HG02610 (cell line): ENCODE data around the gene CYP24A1.

Source experiments
- ATAC-seq: cut with Tn5 transposase; IDR thresholded peaks from one replicate; pipeline ENCODE4 v1.9.1; 2021; ENCODE audit warnings: mild to moderate bottlenecking, moderate library complexity; ENCODE audit not compliant: unreplicated experiment

CYP24A1 gene

DNA sequence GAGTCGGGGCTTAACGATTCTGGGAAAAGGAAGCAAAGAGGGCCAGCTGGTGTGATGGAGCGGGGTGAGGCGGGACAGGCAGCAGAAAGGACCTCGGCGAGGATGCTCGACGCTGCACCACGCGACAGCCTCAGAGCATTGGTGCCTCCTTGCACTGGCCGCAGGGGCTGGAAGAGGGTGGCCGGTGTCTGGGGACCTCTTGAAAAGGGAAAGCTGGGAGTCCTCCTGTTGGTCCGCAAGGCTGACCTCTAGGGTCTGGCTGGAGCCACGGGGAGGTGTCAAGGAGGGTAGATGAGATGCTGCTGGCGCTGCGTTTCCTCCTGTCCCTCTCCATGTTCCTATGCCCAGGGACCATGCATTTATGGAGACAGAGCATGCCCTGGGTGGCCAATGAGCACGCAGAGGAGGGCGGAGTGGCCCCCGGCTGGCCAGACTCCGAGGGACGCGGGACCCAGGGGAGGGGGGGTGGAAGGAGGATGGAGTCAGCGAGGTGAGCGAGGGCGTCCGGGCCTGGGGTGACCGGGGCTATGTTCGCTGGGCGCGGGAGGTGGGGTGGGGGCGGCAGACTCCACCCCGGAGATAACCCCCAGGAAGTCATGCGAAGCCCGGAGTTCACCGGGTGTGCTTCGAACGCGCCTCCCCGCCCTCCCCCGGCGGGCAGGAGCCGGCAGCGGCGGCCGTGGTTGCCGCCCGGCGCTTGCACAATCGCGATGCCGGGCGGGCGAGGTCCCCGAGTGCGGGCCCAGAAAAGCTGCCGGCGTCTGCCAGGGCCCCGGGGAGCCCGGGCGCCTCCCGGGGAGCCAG, at the start of gene CYP24A1:
TSS of gene CYP24A1 (minus strand) at position 334 of the 804 bp plus-strand sequence. CDS start 407 bp downstream, outside the sequence.
- no peak for ATAC-seq

DNA sequence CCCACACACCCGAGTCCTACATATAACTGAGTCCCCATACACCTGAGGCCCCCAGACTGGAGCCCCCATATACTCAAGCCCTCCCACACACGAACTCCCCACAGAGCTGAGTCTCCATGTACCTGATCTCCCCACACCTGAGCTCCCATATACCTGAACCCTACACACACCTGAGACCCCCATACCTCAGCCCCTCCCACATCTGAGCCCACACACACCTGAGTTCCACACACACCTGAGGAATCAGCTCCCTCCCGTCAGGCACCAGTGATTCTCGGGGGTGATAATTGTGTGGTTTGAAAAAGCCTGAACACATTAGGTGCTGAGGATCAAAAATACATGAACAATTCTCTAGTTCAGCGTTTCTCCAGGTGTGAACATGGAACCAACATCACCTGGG, 49.5 kb upstream of the CYP24A1 start:
- ATAC-seq = no peak

DNA sequence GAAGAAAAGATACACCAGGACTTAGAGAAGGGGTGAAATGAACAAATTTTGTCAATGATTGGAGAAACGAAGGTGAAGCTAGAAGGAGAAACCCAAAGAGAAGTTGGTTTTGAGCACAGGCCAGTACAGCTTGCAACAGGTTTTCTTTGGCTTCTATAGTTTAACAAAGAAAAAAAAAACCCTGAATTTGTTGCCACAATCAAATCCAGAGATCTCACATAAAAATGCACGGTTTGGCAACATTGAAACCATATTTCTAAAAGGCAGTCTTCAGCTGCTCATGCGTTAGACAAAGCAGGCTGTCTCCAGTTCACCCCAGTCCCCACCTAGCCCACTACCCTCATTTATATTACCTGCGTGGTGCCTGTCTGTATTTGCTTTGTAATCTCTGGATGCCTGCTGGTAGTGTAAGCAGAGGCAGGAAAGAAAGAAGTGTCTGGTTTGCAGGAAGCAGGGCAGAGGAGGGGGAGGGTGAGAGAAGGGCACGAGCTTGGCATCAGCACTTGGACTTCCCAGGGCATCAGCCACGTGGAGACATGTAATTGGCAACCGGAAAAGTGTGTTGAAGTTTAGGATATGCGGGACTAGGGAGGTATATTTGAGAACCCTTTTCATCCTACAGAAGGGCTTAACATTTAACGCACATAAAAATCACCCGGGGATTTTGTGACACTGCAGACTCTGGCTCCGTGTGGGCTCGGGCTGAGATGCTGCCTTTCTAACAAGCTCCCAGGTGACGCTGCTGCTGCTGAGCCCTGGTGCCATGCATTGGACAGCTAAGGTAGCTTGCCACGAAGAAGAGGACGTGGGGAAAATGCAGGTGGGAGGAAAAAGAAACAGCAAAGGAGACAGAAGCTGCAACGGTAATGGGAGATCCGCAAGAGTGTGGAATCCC, 48.5 kb upstream of the CYP24A1 start:
- ATAC-seq = no peak

DNA sequence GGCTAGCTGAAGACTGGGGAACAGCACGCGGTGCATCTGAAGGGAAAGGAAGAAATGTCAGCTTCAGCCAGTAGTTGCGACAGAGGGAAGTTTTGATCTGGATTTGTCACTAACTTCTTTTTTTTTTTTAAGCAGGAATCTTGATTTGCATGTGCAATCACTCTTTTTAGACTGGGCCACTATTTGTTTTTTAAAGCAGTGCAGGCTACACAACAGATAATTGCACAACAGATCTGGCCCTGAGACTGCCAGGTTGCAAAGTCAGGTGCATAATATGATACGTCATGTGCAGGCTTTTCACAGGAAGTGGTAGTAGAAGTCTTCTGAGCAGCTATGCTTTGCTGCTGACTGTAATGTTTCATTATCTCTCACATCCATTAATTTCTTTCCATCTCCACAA, 47.6 kb upstream of the CYP24A1 start:
- no peak for ATAC-seq

DNA sequence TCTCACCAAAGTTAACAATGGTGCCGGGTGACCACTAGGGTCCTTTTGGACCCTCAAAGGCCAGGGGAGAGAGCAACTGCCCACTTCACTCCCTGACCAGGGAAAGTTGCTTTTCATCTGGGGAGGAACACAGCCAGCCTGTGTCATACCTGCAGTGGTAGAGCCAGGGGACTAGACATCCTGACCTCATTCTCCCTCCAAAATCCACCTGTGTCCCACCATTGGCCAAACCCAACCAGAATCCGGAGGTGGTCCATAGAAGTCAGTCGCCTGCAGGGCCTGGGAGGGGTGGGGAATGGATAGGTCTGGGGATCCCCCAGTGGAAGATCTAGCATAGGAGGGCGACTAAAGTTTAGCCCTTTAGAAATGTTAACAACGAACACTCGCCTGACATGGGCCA, 46.9 kb upstream of the CYP24A1 start:
- no peak for ATAC-seq

DNA sequence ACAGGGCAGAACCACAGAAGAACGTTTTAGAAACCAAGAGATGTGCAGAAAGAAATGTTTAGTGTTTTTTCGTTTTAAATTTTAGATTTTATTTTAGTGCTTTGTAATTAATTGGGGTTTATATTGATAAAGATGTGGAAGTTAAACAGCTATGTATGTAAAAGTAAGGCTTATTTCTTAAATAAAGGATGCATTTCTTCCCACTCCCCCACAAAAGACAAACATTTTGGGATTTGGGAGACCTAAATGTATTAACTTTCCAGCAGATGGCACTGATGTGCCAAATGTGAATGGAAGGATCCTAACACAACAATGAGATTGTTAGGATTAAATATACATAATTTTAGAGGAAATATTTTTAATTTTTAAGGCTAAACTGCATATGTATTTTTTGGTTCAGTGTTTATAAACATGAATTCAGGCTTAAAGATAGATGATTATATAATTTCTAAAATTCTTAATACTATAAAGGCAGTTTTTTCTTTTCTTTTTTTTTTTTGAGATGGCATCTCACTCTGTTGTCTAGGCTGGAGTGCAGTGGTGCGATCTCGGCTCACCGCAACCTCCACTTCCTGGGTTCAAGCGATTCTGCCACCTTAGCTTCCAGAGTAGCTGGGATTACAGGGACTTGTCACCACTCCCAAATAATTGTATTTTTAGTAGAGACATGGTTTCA, 46.1 kb upstream of the CYP24A1 start:
- ATAC-seq = no peak

DNA sequence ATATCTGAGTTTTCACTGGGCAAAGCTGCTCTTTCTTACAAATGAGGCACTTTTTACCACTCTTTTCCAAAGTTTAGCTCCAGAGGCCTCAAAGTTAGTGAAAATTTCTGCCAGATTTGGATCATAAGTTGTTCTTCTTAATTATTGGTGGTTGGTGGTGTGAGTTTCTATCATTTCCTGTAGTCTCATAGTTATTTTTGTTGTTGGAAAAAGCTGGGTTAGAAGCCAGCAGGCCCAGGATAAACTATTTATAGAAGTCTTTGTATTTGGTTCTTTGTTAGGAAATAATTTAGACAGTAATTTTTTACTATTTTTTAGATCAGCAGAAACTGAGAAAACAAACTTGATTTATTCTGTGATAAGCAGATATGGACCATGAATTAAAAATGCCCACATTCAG, 44.7 kb upstream of the CYP24A1 start:
- no peak for ATAC-seq

DNA sequence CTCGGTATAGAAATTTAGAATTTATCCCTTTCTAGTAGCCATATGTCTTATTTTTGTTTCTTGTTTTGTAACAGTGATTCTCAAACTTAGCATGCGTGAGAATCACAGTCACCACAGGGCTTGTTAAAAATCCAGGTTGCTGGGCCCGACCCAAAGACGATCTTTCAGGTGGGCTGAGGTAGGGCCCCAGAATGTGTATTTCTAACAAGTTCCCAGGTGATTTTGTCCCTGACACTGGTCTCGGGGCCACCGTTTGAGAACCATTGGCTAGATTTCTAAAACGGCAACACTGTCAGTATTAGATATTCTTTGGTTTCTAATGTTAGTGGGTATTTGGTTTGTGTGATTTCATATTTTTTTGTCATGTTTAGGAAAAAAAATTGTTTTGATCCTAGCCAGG, 44.0 kb upstream of the CYP24A1 start:
- no peak for ATAC-seq

DNA sequence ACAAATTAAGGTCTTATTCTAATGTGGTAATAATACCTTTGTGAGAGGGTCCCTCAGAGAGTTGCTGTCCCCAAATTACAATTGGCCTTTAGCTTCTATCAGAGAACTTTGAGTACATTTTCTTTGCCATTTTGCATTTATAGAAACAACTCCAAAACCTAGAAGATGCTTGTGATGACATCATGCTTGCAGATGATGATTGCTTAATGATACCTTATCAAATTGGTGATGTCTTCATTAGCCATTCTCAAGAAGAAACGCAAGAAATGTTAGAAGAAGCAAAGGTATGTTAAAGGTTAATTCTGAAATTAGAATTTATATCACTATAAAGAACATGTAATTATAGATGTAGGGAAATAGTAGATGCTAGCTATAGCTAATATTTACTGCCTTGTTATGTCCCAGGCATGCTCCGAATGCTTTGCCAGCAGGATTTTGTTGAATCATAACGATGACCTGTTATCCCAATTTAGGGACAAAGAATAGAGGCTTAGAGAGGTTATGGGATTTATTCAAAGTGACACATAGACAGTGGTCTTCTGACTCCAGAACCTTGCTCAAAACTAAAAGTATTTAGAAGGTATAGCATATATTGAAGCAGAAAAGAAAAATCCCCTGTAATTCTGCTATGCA, 41.5 kb upstream of the CYP24A1 start:
- no peak for ATAC-seq

DNA sequence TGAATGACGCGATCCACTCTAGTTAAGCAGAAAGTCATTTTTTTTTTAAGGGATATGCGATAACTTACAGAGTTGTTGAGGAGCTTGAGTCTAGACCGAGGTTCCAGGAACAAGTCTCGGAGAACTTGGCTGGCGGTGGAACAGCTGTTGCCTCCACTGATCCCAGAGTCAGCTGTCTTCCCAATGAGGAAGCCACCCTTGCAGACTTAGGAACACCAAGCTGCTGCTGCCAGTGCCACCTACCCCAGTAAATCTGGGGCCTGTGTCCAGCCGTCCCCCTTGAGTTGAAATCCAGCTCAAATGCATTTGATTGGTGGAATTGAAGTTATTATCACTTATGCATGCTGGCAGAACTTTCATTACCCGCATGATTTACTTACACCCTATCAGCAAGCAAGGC, 40.8 kb upstream of the CYP24A1 start:
- no peak for ATAC-seq

DNA sequence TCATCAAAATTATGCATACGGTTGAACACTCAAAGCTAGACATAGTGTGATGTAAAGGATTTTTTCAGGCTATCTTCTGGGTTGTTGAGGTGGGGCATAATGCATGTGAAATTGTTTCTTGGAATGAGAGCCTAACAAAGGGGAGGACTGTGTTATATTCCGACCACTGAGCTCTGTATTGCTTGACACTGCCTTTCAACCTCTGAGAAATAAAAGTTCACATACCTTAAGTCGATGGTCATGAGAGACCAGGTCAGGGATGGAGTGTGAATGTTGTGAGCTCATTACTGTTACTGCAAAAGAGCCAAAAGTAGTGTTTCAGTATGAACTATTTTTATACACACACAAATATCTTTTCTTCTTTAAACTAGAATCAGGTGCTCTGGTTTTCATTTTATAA, 39.1 kb upstream of the CYP24A1 start:
- ATAC-seq = no peak

DNA sequence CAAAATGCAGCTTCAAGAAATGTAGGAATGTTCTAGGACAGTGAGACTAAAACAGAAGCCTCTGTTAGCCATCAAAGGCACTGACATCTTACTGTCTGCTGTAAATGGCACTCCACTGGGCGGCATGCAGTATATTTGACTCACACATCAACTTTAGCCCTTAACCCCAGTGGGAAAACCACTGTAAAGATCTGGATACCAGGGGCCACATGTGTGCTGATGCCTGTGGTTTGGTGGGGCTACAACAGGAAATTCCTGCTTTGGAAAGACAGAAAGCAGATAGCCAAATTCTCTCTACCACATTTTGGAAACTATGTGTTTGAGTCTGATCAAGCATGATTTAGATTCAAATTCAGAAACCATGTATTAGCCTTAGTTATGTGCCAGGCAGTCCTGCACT, 38.4 kb upstream of the CYP24A1 start:
- ATAC-seq = no peak

DNA sequence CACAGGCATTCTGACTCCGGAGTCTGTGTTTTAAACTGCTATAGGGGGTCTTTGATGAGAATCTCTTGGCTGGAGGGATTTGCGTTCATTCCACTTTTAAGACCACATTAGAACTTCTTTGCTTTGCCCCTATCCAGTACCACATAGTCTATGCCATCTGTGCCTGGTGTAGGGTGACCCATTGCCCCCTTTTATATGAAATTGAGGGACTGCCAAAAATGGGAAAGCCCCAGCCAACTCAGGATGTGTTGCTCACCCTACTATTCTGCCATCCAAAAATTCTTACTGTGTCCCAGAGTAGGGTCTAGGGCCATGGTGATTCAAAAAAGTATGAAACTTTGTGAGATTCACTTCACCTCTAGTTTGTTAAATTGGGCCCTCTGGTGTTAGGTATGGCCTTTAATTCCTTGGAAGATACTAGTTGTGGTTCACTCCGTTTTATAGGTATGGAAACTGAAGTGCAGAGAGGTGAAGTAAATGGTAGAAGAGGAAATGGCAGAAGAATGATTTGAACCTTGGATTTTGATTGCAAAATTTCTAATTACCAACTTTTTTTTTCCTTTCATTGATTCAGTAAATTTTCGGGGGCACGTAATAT, 35.5 kb upstream of the CYP24A1 start:
- no peak for ATAC-seq

DNA sequence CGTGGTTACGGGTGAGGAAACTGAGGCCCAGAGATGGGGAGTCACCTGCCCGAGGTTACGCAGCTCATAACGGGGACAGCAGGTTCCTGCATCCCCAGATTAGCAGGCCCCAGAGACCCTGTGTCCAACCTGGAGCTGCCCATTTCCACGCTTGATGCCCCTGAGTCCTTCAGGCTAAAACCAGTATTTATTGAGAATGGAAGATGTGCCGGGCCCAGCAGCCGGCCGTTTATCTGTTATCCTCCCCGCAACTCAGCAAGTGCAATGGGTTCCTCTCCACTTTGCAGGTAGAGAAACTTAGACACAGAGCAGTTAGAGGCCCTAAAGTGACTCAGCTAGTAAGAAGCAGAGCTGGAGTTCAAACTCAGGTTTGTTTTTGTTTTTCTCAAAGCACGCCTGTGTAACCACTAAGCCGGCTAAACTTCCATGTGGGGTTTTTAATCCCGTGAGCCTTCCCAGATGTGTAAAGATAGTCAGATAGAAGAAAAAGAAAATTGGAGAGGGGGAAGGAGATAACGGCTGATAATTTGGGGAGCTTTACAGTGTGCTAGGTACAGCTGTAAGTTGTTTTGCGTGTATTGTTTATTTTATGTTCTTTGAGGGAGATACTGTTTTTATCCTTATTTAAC, 34.9 kb upstream of the CYP24A1 start:
- ATAC-seq = peak; percentile 2

DNA sequence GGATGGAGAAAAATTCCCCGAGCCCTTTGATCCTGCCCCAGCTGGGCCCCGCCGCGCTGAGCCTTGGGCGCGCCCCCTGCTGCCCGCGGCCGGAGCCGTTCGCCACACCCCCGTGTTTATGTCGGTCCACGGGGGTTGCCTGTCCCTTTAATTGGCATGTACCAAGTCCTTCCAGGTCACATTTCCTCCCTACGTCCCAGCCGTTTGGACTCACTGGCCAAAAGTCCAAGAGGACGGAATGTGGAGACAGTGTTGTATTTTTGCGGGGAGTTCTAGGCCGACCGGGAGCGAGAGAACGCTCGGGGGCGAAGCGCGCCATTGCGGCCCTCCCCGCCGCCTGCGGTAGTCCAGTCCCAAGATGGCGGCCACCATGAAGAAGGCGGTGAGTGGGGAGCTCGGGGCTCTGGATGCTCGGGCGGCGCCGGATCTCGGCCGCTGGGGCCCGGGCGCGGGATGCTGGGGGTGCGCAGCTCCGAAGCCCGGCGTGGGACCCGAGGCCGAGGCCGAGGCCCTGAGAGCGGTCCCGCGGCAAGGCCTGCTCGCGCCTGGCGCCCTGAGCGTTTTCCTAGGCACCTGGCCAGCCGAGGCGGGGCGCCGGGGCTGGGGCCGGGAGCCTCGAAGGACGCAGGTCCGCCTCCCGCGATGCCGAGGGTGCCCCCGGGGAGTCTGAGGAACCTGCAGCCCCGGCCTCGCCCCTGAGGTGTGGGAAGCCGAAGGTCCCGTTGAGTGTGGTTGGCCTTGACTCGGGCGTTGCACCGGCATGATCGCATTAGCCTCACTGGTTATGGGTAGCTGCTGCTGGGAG, 34.2 kb upstream of the CYP24A1 start, which contains the start of gene PFDN4:
TSS of gene PFDN4 (plus strand) at position 345 of the 805 bp plus-strand sequence. CDS start at position 359, 14 bp downstream.
- ATAC-seq = peak; percentile 97

DNA sequence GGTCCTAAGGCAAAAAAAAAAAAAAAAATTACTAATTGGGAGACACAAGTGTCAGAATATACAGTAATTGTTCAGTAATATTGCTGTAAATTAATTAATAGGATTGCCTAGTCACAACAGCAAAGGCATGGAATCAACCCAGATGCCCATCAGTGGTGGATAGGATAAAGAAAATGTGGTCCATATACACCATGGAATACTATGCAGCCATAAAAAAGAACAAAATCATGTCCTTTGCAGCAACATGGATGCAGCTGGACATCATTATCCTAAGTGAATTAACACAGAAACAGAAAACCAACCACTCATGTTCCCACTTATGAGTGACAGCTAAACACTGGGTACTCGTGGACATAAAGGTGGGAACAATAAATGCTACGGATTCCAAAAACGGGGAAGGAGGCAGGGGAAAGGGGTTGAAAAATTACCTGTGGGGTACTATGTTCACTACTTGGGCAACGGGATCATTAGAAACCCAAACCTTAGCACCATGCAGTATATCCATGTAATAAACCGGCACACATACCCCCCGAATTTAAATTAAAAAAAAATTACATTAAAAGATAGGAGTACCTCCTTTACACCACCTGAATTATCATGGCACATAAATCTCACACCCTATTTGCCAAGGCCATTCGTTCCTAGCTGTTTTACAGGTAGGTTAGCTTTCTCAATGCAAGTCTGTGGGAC, 33.4 kb upstream of the CYP24A1 start:
- ATAC-seq = no peak

DNA sequence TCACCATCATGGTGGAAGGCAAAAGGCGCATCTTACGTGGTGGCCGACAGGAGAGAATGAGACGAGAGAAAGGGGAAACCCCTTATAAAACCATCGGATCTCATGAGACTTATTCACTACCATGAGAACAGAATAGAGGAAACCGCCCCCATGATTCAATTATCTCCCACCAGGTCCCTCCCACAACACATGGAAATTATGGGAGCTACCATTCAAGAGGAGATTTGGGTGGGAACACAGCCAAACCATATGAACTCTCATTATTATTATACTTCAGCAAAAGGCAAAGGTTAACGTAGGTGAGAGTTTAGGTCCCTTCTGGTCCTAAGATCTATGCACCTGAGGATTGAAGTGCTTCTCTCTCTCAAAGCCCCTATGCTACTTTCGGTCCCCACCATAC, 31.7 kb upstream of the CYP24A1 start:
- ATAC-seq = no peak

DNA sequence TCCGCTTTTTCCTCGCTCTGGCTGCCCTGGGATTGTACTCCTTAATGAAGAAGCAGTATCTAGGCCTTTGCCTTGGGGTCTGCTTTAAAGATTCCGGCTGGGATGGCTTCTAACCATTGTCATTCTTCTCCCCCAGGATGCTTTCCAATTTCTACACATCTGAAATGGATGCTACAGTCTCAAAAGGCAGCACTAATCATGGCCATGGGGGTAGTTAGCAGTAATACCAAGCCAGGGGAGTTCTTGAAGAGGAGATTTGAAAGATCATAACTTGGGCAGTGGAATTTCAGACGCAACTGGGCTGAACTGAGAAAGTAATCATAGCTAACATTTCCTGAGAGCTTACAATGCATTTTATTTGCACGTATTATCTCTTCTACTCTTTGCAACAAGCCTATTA, 30.7 kb upstream of the CYP24A1 start:
- no peak for ATAC-seq

DNA sequence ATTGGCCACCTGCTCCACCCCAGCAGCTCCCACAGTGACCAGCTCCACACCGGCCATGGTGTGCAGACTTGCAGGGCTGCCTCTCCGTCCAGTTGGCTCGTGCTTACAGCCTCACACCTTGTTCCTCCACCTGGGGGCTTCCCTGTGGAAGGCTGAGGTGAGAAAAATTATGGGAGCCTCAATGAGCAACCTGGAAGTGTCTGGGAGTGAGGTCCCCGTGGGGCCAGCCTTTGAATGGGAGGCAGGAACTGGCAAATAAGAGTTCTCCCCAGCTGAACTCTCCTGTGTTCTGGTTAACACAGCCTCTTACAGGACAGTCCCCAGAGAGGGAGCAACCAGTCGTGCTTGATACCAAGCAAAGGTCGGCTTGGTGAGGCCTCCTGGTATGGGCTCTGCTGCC, 30.3 kb upstream of the CYP24A1 start:
- ATAC-seq = no peak
